Stimulated activated effector memory CD8-positive, alpha-beta T cell treated with anti-CD3 and anti-CD28 coated beads, Interleukin-12 subunit alpha, Interleukin-12 subunit beta, amount 100 ng/mL, for 72 hours (primary cell): ENCODE measurements around the gene ABR.
"Not testable (repeated sequence)": the region's sequence is repeated elsewhere in the genome, so short reads cannot be mapped to it uniquely, and the experiment has no call there.

Source experiments
- ATAC-seq: fragments of 150-1000 bp; cut with Tn5 transposase; 2 replicates; pipeline ENCODE4 v1.10.0; 2021
- DNase-seq, 2 donors: peaks; one replicate each; pipeline ENCODE4 v3.0.0; 2021 to 2022; ENCODE audit warnings: low spot score in 2 of 2
- H3K27ac Mint-ChIP-seq: one replicate; pipeline ENCODE4 v1.8.0; 2022; ENCODE audit warnings: mild to moderate bottlenecking, mixed read lengths
- H3K36me3 Mint-ChIP-seq: one replicate; pipeline ENCODE4 v1.8.0; 2022; ENCODE audit warnings: mild to moderate bottlenecking, mixed read lengths
- H3K4me1 Mint-ChIP-seq: one replicate; pipeline ENCODE4 v1.8.0; 2022; ENCODE audit warnings: mixed read lengths
- H3K4me3 Mint-ChIP-seq: one replicate; pipeline ENCODE4 v1.8.0; 2022; ENCODE audit warnings: mild to moderate bottlenecking, mixed read lengths
- H3K9me3 Mint-ChIP-seq: one replicate; pipeline ENCODE4 v1.8.0; 2022; ENCODE audit warnings: mixed read lengths

ABR gene

DNA sequence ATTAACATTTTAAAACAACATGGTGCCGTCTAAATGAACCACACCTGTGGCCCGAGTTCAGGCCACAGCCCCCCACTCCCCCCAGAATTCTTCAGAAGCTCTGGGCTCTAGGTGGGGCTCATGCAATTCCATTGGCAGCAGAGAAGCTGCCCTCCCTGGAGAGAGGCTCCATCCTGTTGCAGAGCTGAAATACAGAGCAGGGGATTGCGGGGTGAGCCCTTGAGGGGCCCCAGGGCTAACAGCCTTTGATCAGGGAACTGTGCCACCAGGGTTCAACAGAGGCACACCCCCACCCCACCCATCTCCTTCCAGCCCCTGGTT is 69.3 kb downstream of the ABR start:
- H3K27ac Mint-ChIP-seq = peak overlapping the region; percentile 91
- DNase-seq (no peak), ATAC-seq (no peak)
- no peaks in the 10 kb centered on the region for H3K36me3 Mint-ChIP-seq
- H3K4me3 Mint-ChIP-seq = peak overlapping the region; percentile 81
- peaks cover 65% of the 10 kb centered on the region for H3K4me1 Mint-ChIP-seq
- no peaks in the 10 kb centered on the region for H3K9me3 Mint-ChIP-seq

DNA sequence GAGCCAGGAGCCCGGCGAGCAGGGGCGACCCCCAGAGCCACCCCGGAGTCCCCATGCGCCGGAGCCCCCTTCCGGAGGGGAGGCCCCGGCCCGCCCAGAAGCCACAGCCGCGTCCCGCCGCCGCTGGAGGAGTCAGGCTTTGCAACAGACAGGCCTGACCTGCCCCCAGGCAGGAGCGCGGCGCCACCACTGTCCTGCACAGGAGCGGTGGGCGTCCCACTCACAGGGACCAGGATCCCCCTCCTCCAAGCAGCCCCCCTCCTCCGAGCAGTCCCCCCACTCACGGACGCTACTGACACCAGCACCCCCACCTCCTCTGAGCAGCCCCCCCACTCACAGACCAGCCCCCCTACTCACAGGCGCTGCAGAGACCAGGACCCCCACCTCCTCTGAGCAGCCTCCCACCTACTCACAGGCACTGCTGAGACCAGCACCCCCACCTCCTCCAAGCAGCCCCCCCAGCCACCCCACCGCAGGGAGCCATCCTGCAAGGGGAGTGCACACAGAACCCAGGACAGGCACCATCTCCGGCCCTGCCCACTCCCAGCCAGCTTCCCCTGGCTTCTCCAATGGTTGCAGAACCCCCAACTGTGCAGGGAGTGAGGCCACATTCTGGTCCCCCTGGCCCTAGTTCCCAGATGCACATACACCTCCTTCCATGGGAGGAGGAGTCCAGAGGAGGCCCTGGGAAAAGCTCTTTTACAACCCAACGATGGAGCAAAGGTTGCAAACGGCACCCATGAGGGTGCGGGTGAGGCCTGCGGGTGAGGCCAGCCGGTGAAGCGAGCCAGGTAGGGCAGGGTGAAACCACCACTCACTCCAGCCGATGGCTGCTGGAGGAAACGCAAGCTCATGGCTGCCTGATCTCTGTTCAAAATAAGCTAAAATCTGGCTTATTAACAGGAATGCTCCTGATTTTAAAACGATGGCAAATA is 69.9 kb downstream of the ABR start:
- no peaks in the 10 kb centered on the region for H3K9me3 Mint-ChIP-seq
- H3K4me1 Mint-ChIP-seq = peaks cover 59% of the 10 kb centered on the region
- peak overlapping the region; percentile 81 for H3K4me3 Mint-ChIP-seq
- ATAC-seq = peak; percentile 57
- H3K27ac Mint-ChIP-seq = peak overlapping the region; percentile 91
- DNase-seq = peak in 1 of 2 donors; percentile 75
- no peaks in the 10 kb centered on the region for H3K36me3 Mint-ChIP-seq

DNA sequence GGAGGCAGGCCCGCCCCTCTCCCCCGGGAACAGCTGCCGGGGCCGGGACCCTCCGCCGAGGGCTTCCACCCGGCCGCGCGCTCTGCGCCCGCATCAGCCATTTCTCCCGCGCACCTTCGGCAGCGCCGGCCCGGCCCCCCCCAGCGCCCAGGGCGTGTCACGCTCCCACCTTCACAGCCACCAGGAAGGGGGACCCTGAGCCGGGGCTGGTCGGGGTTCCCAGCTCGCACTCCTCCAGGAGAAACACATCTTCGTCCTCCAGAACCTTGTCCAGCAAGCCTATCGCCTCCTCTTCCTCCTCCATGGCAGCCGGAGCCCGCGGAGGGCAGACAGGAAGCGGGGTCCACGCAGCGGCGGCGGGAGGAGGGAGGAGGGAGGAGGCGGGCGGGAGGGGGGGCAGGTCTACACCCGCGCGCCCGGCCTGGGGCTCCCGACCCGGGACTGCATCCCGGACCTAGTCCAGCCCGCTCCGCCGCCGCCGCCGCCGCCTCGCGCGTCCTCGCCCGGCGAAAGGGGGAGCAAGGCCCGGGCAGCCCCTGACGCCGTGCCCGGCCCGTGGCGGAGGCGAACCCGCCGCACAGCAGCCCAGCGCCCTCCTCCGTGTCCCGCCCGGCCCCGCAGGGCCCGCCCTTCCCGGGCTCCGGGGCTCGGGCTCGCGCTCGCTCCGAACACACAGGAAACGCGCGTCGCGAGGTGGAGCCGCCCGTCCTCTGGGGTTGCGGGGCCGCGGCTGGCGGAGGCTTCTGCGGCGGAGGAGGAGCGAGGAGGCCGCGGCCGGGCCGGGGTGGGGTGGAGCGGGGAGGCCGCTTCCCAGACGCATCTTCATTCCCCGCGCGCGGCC is 70.8 kb downstream of the ABR start:
- H3K4me3 Mint-ChIP-seq = peak overlapping the region; percentile 81
- H3K36me3 Mint-ChIP-seq = no peaks in the 10 kb centered on the region
- DNase-seq (peak; percentile 57 to 84), ATAC-seq (peak; percentile 79)
- no peaks in the 10 kb centered on the region for H3K9me3 Mint-ChIP-seq
- H3K4me1 Mint-ChIP-seq = peaks cover 54% of the 10 kb centered on the region
- H3K27ac Mint-ChIP-seq = peak overlapping the region; percentile 91

DNA sequence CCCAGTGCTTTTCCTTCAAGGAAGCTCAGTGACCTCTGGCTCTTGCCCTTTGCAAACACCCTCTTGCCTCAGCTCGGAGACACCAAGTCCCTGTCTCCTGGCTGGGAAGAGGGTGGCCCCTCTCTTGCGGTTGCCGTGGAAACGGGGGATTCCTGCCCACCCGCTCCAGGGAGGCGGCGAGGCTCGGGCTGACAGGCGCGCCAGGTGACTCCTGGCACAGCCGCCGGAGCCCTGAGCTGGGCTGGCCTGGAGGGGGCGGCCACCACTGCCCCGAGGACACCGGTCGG is 71.4 kb downstream of the ABR start:
- Mint-ChIP-seq H3K4me1 (peaks cover 54% of the 10 kb centered on the region), H3K27ac (peak overlapping the region; percentile 91), H3K36me3 (no peaks in the 10 kb centered on the region), H3K9me3 (no peaks in the 10 kb centered on the region), H3K4me3 (peak overlapping the region; percentile 81)
- DNase-seq (peak in 1 of 2 donors; percentile 59), ATAC-seq (peak; percentile 35)

DNA sequence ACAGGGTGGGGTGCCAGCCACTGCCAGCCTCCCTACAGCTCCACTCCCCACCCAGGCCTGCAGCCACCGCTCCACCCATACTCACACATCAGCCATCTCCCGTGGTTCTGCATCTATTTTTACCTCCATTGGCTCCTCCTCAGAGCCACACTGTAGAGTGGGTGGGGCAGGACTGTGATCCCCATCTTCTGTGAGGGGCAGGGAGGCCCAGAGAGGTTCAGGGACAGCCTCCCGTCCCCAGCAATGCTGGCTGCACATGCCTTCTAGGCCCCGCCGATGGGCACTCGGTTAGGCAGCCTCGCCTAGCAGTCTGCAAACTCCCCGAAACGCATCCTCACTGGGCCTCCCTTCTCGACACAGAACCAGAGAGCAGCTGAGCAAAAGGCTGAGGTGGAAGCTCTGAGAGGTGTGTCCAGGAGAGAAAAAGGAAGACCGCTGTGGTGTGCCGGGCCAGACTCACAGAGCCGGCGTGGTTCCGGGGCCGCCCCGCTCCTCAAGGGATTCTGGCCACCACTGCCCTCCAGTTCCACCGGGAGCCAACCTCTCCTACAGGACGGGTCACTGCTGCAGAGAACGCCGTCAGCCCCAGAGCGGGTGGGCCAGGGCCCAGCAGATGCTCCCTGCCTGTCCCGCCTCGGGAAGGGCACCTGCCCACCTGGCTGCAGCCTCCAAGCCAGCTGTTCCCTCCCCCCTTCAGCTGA is 71.9 kb downstream of the ABR start:
- peak overlapping the region; percentile 81 for H3K4me3 Mint-ChIP-seq
- no peaks in the 10 kb centered on the region for H3K9me3 Mint-ChIP-seq
- no peak for ATAC-seq
- no peak for DNase-seq
- H3K4me1 Mint-ChIP-seq = peaks cover 54% of the 10 kb centered on the region
- H3K36me3 Mint-ChIP-seq = no peaks in the 10 kb centered on the region
- H3K27ac Mint-ChIP-seq = peak overlapping the region; percentile 91

DNA sequence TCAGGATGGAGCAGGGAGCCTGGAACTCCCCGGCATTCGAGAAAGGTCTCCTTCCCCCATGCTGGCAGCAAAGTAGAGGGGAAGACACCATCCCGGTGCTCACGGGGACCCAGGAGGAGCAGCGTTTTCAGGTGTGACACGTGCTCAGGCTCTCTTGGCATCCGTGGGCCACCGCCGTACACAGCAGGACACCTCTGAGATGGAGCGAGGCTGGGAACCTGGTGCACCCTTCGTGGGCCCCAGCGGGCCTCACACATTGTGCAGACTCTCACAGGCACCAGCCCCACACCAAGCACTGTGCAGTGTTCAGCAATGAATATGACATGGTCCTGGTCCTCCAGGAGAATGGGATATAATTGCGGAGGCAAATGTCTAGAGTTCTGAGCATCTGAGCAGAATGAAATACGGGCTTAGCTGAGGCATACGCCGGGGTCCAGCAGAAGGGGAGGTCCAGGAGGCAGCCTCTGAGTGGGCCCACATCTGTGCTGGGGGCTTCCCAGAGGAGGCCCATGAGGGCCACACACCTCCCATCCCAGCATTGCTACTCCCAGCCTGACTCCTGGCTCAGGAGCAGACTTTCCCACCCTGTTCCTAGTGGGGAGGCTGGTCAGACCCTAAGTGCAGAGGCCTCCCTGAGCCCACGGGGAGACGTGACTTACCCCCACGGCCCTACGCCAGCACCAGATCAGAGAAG is 72.6 kb downstream of the ABR start:
- Mint-ChIP-seq H3K27ac (peak overlapping the region; percentile 91), H3K36me3 (no peaks in the 10 kb centered on the region), H3K9me3 (no peaks in the 10 kb centered on the region), H3K4me1 (peaks cover 53% of the 10 kb centered on the region), H3K4me3 (peak overlapping the region; percentile 81)
- ATAC-seq (no peak), DNase-seq (no peak)

DNA sequence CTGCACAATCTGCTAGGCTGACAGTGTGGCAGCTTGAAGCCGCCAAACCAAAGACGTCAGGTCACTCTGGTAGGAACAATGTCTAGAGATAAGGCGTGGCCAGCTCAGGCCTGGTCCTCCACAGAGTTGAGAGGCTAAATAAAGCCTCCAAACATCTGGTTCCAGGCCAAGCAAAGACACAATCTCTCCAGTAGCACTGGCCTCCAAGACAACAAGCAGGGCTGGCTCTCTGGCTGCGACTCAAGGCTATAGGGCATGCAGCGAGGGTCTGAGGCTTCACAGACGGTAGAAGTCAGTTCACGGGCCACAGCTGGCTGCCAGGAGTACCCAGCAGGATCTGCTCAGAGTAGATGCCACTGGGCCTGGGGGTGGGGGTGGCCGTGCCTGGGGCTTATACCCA is 75.6 kb downstream of the ABR start:
- Mint-ChIP-seq H3K27ac (no peak overlapping the region), H3K9me3 (no peaks in the 10 kb centered on the region), H3K4me1 (peaks cover 33% of the 10 kb centered on the region), H3K4me3 (no peak overlapping the region), H3K36me3 (peaks cover 22% of the 10 kb centered on the region)
- ATAC-seq (no peak), DNase-seq (no peak)

DNA sequence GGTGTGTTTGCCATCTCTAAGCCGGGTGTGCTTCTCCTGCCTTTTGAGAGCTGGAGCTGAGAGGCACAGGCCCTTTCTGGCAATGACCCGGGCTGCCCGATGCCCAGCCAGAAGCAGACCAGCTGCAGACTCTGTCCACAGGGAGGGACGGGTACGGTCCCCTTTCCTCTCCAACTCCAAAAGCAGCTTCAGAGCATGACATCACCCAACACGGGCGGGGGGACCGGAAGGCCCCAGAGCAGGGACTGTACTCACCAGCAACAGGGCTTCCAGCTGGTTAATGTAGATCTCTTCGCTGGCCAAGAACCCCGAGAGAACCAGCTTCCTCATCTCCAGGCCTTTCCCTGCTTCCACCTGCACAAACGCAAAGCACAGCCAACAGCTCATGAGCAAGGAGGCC is 79.4 kb downstream of the ABR start:
- DNase-seq (no peak), ATAC-seq (no peak)
- Mint-ChIP-seq H3K4me3 (no peak overlapping the region), H3K9me3 (no peaks in the 10 kb centered on the region), H3K27ac (no peak overlapping the region), H3K36me3 (peaks cover 43% of the 10 kb centered on the region), H3K4me1 (peaks cover 18% of the 10 kb centered on the region)

DNA sequence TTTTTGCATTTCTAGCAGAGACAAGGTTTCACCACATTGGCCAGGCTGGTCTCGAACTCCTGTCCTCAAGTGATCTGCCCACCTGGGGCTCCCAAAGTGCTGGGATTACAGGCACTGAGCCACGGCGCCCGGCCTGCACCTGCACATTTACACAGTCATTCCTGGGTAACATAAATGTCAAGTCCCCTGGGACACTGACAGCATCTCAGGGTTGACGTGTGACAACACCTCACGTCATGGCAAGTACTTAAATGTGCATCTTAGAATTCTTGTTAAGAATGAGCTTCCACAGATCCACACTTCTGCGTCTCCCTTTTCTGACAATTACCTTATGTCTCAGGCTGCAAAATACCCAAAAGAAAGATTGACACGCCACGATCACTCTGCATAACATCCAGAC is 80.5 kb downstream of the ABR start:
- H3K9me3 Mint-ChIP-seq = no peaks in the 10 kb centered on the region
- DNase-seq (no peak), ATAC-seq (no peak)
- no peak overlapping the region for H3K27ac Mint-ChIP-seq
- H3K4me3 Mint-ChIP-seq = no peak overlapping the region
- H3K4me1 Mint-ChIP-seq = peaks cover 23% of the 10 kb centered on the region
- peaks cover 53% of the 10 kb centered on the region for H3K36me3 Mint-ChIP-seq

DNA sequence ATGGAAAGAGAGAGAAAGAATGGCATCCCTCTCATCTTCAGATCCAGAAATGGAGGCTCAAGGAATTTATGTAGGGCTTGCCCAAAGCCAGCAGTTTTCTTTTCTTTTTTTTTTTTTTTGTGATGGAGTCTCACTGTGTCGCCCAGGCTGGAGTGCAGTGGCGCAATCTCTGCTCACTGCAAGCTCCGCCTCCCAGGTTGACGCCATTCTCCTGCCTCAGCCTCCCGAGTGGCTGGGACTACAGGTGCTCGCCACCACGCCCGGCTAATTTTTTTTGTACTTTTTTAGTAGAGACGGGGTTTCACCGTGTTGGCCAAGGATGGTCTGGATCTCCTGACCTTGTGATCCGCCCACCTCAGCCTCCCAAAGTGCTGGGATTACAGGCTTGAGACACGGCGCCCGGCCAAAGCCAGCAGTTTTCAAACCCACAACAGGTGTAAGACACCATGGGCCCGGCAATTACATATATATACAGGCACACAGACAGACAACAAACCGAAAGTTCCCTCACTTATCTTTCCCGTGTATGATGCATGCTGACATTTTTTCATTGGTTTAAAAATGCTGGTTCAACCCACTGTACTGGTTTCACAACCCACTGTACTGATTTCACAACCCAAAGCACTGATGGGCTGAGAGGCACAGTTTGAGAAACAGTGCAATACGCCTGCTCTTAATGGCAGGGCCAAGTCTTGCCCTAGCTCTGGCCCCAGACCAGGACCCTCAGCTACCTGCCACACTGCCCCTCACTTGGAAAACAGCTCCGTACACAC is 81.6 kb downstream of the ABR start:
- not testable (repeated sequence) for H3K4me3 Mint-ChIP-seq, DNase-seq, H3K9me3 Mint-ChIP-seq
- peaks cover 62% of the 10 kb centered on the region for H3K36me3 Mint-ChIP-seq
- H3K27ac Mint-ChIP-seq = peak overlapping the region; percentile 32
- peak; percentile 64 for ATAC-seq
- peaks cover 23% of the 10 kb centered on the region for H3K4me1 Mint-ChIP-seq

DNA sequence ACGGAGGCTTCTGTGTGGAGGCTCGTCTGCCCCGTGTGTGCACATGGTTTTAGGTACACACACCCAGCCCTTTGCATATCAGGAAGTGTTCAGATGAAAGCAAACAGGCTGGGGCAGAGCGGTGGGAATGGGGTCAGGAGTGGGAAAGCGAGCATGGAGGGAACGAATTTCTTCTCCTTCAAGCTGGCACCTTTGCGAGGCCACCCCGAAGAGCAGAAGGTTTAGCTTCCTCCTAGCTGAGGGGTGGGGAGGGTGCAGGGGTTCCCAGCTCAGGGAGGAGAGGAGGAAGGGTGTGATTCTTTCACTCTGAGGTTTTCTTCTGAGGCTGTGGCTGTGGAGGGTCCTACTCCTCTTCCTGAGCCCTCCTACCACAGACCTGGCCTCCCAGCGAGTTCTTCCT is 83.6 kb downstream of the ABR start:
- H3K36me3 Mint-ChIP-seq = peaks cover 53% of the 10 kb centered on the region
- H3K4me3 Mint-ChIP-seq = no peak overlapping the region
- ATAC-seq (no peak), DNase-seq (no peak)
- peaks cover 23% of the 10 kb centered on the region for H3K4me1 Mint-ChIP-seq
- H3K9me3 Mint-ChIP-seq = no peaks in the 10 kb centered on the region
- peak overlapping the region; percentile 32 for H3K27ac Mint-ChIP-seq

DNA sequence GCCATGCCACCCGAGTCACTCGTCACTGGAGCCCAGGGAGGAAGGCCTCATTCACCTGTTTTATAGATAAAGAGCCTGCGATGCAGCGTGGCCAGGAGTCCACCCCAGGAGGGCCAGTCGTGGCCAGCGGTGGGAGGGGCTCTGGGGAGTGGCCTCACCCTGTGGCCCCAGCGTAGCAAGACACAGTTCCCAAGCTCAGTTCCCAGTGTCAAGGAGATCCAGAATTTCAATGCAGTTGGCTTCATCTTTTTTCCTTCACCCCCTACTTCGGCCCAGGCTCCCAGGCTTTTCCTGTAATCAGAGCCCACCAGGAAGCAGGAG is 84.0 kb downstream of the ABR start:
- peak overlapping the region; percentile 32 for H3K27ac Mint-ChIP-seq
- H3K4me3 Mint-ChIP-seq = no peak overlapping the region
- peaks cover 23% of the 10 kb centered on the region for H3K4me1 Mint-ChIP-seq
- no peaks in the 10 kb centered on the region for H3K9me3 Mint-ChIP-seq
- no peak for DNase-seq
- no peak for ATAC-seq
- peaks cover 51% of the 10 kb centered on the region for H3K36me3 Mint-ChIP-seq

DNA sequence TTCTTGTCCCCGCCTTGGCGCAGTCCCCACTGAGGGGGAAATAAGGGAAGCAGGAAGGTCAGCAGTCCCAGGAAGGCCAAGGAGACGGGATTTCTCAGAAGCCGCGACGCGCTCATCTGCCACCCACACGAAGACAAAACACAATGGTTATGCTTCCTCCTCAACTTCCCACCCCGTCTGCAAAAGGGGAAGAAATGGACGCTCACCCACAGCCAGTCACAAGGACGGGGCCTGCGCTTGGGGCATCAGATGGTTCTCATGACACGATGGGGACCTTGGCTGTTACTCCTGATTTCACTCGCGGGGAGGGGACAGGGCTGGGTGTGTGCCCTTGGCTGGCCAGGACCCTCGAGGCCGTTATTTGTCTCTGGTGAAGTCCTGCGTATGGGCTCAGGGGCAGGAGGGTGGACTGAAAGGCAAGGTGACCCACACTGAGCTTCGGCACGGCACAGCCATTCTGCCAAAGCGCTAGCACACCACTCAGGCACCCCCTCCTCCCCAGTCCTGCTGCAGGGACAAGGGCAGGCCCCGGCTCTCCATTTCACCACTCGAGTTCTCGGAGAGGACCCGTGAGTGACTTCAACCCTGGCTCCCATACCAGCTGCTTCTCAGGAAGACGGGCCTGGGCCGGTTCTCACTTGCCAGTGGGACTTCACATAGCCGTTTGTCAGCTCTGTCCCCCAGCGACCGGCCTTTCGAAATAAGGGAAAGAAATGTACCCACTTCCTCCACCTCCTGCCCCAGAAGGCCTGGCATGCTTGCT is 84.5 kb downstream of the ABR start:
- H3K9me3 Mint-ChIP-seq = no peaks in the 10 kb centered on the region
- no peak for DNase-seq
- peaks cover 23% of the 10 kb centered on the region for H3K4me1 Mint-ChIP-seq
- H3K4me3 Mint-ChIP-seq = no peak overlapping the region
- H3K27ac Mint-ChIP-seq = peak overlapping the region; percentile 68
- H3K36me3 Mint-ChIP-seq = peaks cover 56% of the 10 kb centered on the region
- ATAC-seq = no peak

DNA sequence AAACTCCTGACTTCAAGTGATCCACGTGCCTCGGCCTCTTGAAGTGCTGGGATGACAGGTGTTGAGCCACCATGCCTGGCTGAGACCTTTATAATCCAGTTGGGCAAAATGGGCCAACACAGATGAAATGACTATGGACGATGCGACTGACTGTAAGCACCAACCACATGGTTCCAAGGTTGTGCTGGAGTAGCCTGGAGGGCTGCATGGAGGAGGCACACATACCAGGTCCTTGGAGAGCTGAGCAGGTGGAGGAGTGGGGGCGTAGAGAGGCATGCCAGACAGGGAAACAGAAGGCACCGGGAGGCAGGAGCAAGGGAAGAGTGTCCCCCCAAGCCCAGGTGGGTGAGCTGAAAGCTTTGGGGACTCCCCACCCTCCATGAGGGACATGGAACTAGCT is 85.2 kb downstream of the ABR start:
- ATAC-seq (no peak), DNase-seq (no peak)
- H3K36me3 Mint-ChIP-seq = peaks cover 56% of the 10 kb centered on the region
- H3K4me1 Mint-ChIP-seq = peaks cover 22% of the 10 kb centered on the region
- peak overlapping the region; percentile 68 for H3K27ac Mint-ChIP-seq
- no peak overlapping the region for H3K4me3 Mint-ChIP-seq
- H3K9me3 Mint-ChIP-seq = no peaks in the 10 kb centered on the region
